Measurements from ENCODE around the gene U2AF1. TPM values are rescaled to one million over a fixed set of nuclear protein-coding genes. Genes with fewer than 3 reads are reported as not detected.
"Not testable (repeated sequence)": the region's sequence is repeated elsewhere in the genome, so short reads cannot be mapped to it uniquely, and the experiment has no call there.

U2AF1 gene
- total RNA-seq, 1 experiment from 2014 or later = 51.9 TPM

GRCh38 chr21:43074401-43075169, 32.8 kb downstream of the U2AF1 start:
- H3T11ph ChIP-seq (ENCODE audit: low read length); H2AK5ac ChIP-seq (ENCODE audit: insufficient read length, low read length); H3K79me1 ChIP-seq (ENCODE audit: insufficient read depth, low read depth, low read length, poor library complexity, severe bottlenecking); H4K91ac ChIP-seq (ENCODE audit: insufficient read length, low read depth, low read length); DNase-seq; H3K27me3 Mint-ChIP-seq (ENCODE audit: low read depth); H3K27me3 ChIP-seq (ENCODE audit: insufficient read depth, low read length); H2AFZ ChIP-seq (ENCODE audit: low read length); H3K9me3 Mint-ChIP-seq; H3K27ac ChIP-seq (ENCODE audit: insufficient read length, low read depth, low read length); H3K4ac ChIP-seq (ENCODE audit: low read depth, low read length); H3K36me3 Mint-ChIP-seq (ENCODE audit: insufficient read depth in 1 of 3, low read depth in 3 of 3); H3K4me3 Mint-ChIP-seq; H3K4me1 ChIP-seq (ENCODE audit: insufficient read depth, low read length); H3K4me1 Mint-ChIP-seq; H2BK120ac ChIP-seq (ENCODE audit: low read depth, low read length, poor library complexity, severe bottlenecking); H4K5ac ChIP-seq (ENCODE audit: insufficient read length, low read depth, low read length); H4K8ac ChIP-seq (replicated peaks; ENCODE audit: insufficient read length, low read depth, low read length); H3K56ac ChIP-seq (ENCODE audit: insufficient read length, low read depth, low read length); H3K18ac ChIP-seq (ENCODE audit: insufficient read length, low read depth, low read length); H3K23ac ChIP-seq (ENCODE audit: insufficient read length, low read depth, low read length); H3K9ac ChIP-seq (ENCODE audit: extremely low read depth, insufficient read length, low read length); H3K23me2 ChIP-seq (ENCODE audit: insufficient read length, low read depth, low read length, poor library complexity, severe bottlenecking); H3K9me3 ChIP-seq (ENCODE audit: control insufficient read depth, low read depth, low read length); H3K79me2 ChIP-seq (ENCODE audit: insufficient read depth, low read length); H2BK15ac ChIP-seq (ENCODE audit: low read depth, low read length); H2BK12ac ChIP-seq (ENCODE audit: insufficient read length, low read depth, low read length); H3K27ac Mint-ChIP-seq; H2BK5ac ChIP-seq (ENCODE audit: insufficient read length, low read length); H4K20me1 ChIP-seq (ENCODE audit: control insufficient read depth, insufficient read depth, insufficient read length); H3K4me2 ChIP-seq (ENCODE audit: insufficient read depth, insufficient read length, low read length); H2BK20ac ChIP-seq (ENCODE audit: low read depth, low read length, poor library complexity, severe bottlenecking); H3K14ac ChIP-seq (ENCODE audit: insufficient read depth, low read length): not testable (repeated sequence)
- no CpG with 5 or more reads among the region's 74 CpGs for WGBS (ENCODE audit: extremely low coverage, insufficient read length, low lambda C conversion rate)

GRCh38 chr21:43072742-43073141, 34.6 kb downstream of the U2AF1 start:
- H2AFZ ChIP-seq (ENCODE audit: low read length); H3K27me3 ChIP-seq (ENCODE audit: insufficient read depth, low read length); H2BK20ac ChIP-seq (ENCODE audit: low read depth, low read length, poor library complexity, severe bottlenecking); H3K27ac ChIP-seq (ENCODE audit: insufficient read length, low read depth, low read length); H3K4me1 ChIP-seq (ENCODE audit: insufficient read depth, low read length); H3K36me3 Mint-ChIP-seq (ENCODE audit: insufficient read depth in 1 of 3, low read depth in 3 of 3); H3K27ac Mint-ChIP-seq; H3K9ac ChIP-seq (ENCODE audit: extremely low read depth, insufficient read length, low read length); H4K8ac ChIP-seq (replicated peaks; ENCODE audit: insufficient read length, low read depth, low read length); H3K18ac ChIP-seq (ENCODE audit: insufficient read length, low read depth, low read length); H2AK5ac ChIP-seq (ENCODE audit: insufficient read length, low read length); H4K5ac ChIP-seq (ENCODE audit: insufficient read length, low read depth, low read length); H3K23me2 ChIP-seq (ENCODE audit: insufficient read length, low read depth, low read length, poor library complexity, severe bottlenecking); H3K56ac ChIP-seq (ENCODE audit: insufficient read length, low read depth, low read length); H3K27me3 Mint-ChIP-seq (ENCODE audit: low read depth); H2BK120ac ChIP-seq (ENCODE audit: low read depth, low read length, poor library complexity, severe bottlenecking); H3K9me3 ChIP-seq (ENCODE audit: control insufficient read depth, low read depth, low read length); H3K79me1 ChIP-seq (ENCODE audit: insufficient read depth, low read depth, low read length, poor library complexity, severe bottlenecking); H3K9me3 Mint-ChIP-seq; H3K4ac ChIP-seq (ENCODE audit: low read depth, low read length); H2BK5ac ChIP-seq (ENCODE audit: insufficient read length, low read length); H2BK15ac ChIP-seq (ENCODE audit: low read depth, low read length); H3K4me2 ChIP-seq (ENCODE audit: insufficient read depth, insufficient read length, low read length); H3K23ac ChIP-seq (ENCODE audit: insufficient read length, low read depth, low read length); DNase-seq; H3K14ac ChIP-seq (ENCODE audit: insufficient read depth, low read length); H3K4me3 Mint-ChIP-seq; H4K91ac ChIP-seq (ENCODE audit: insufficient read length, low read depth, low read length); H3K79me2 ChIP-seq (ENCODE audit: insufficient read depth, low read length); H4K20me1 ChIP-seq (ENCODE audit: control insufficient read depth, insufficient read depth, insufficient read length); H2BK12ac ChIP-seq (ENCODE audit: insufficient read length, low read depth, low read length); H3T11ph ChIP-seq (ENCODE audit: low read length); H3K4me1 Mint-ChIP-seq: not testable (repeated sequence)
- WGBS (ENCODE audit: extremely low coverage, insufficient read length, low lambda C conversion rate) = no CpG with 5 or more reads among the region's 11 CpGs
